ENCODE data around the gene ARPC5.

- TF ChIP-seq GATA2 (IDR thresholded peaks at IDR 0.05; ENCODE audit: low read depth, low read length) (no peak), GATA3 (IDR thresholded peaks at IDR 0.05; ENCODE audit: low read depth, low read length) (no peak)
Measured at GRCh38 chr1:183678819-183679218, 43.2 kb upstream of the ARPC5 start.

Measured in SH-SY5Y (cell line).